H1 (cell line): ENCODE measurements around the gene SEC11A. TPM values are rescaled to one million over a fixed set of nuclear protein-coding genes. Genes with fewer than 3 reads are reported as not detected.

Experiments
- CTCF ChIA-PET: fragments of 300-600 bp; sonication (Branson Sonifier 250); formaldehyde crosslinking; loops from one replicate; lab custom pipeline; 2021; ENCODE audit not compliant: partially characterized antibody; lab: Charles Lee
- POLR2A ChIA-PET: fragments of 300-600 bp; sonication (Branson Sonifier 250); formaldehyde crosslinking; loops from one replicate; lab custom pipeline; 2021; ENCODE audit warnings: inconsistent platforms; ENCODE audit not compliant: partially characterized antibody; lab: Charles Lee
- DNase-seq, 2 experiments: peaks; one replicate each; pipeline versions ENCODE4 v3.0.0 to v3.0.0-alpha.2; 2010 to 2022; ENCODE audit warnings: low spot score in 2 of 2, low read depth in 1 of 2, mixed read lengths in 1 of 2
- FAIRE-seq: peaks from 2 replicates; lab custom pipeline; 2011; peaks lifted over from hg19 to GRCh38; lab: Jason Lieb, UNC
- H2AFZ ChIP-seq: 2 replicates; pipeline ENCODE4 v1.8.1; 2012; ENCODE audit warnings: low read length, inconsistent platforms
- H2AK5ac ChIP-seq: 2 replicates; pipeline ENCODE4 v1.6.1; 2013; ENCODE audit warnings: low read depth, low read length
- H2BK120ac ChIP-seq: replicated peaks from 2 replicates; pipeline ENCODE3; 2013; ENCODE audit warnings: low read depth, low read length, inconsistent platforms
- H2BK12ac ChIP-seq: 2 replicates; pipeline ENCODE4 v1.6.1; 2013; ENCODE audit warnings: low read depth, low read length
- H2BK15ac ChIP-seq: 2 replicates; pipeline ENCODE4 v1.6.1; 2013; ENCODE audit warnings: low read length
- H2BK20ac ChIP-seq: 2 replicates; pipeline ENCODE4 v1.6.1; 2013; ENCODE audit warnings: low read length
- H2BK5ac ChIP-seq: 2 replicates; pipeline ENCODE4 v1.6.1; 2013; ENCODE audit warnings: low read depth, low read length
- H3K14ac ChIP-seq: 2 replicates; pipeline ENCODE4 v1.6.1; 2013; ENCODE audit warnings: inconsistent platforms; ENCODE audit not compliant: insufficient read length
- H3K18ac ChIP-seq: 2 replicates; pipeline ENCODE4 v1.6.1; 2013; ENCODE audit warnings: low read length; ENCODE audit errors: extremely low read depth
- H3K23ac ChIP-seq: 2 replicates; pipeline ENCODE4 v1.6.1; 2013; ENCODE audit warnings: inconsistent platforms; ENCODE audit not compliant: insufficient read length
- H3K23me2 ChIP-seq: 2 replicates; pipeline ENCODE4 v1.6.1; 2013; ENCODE audit warnings: low read depth, low read length
- H3K27ac ChIP-seq: 2 replicates; pipeline ENCODE4 v1.6.1; 2011; ENCODE audit warnings: low read depth, low read length, inconsistent platforms
- H3K27me3 ChIP-seq, 4 experiments: replicated peaks in 1 of 4; 1 replicate in 1 of 4; 2 replicates in 3 of 4; pipeline versions ENCODE4 v1.6.1 to v1.8.1; 2011 to 2013; ENCODE audit warnings: low read length in 3 of 4, mild to moderate bottlenecking in 3 of 4, inconsistent platforms in 2 of 4, mixed read lengths in 2 of 4, moderate library complexity in 1 of 4; ENCODE audit not compliant: control insufficient read depth in 3 of 4, insufficient read depth in 3 of 4; ENCODE audit errors: extremely low read depth in 1 of 4
- H3K36me3 ChIP-seq, 4 experiments: 2 replicates each; pipeline versions ENCODE4 v1.6.1 to v1.8.1; 2011 to 2013; ENCODE audit warnings: mild to moderate bottlenecking in 4 of 4, low read length in 3 of 4, moderate library complexity in 2 of 4, control low read depth in 1 of 4, inconsistent platforms in 1 of 4; ENCODE audit not compliant: insufficient read depth in 4 of 4, control insufficient read depth in 2 of 4
- H3K4ac ChIP-seq: replicated peaks from 2 replicates; pipeline ENCODE3; 2013; ENCODE audit warnings: low read length, low read depth, mixed read lengths, inconsistent platforms; ENCODE audit not compliant: insufficient read length
- H3K4me1 ChIP-seq, 4 experiments: replicated peaks in 1 of 4; 1 replicate in 1 of 4; 2 replicates in 3 of 4; pipeline versions ENCODE4 v1.6.1 to v1.8.1; 2011 to 2013; ENCODE audit warnings: low read length in 3 of 4, inconsistent platforms in 2 of 4, mixed read lengths in 1 of 4; ENCODE audit not compliant: insufficient read depth in 4 of 4, control insufficient read depth in 3 of 4
- H3K4me2 ChIP-seq, 2 experiments: 2 replicates each; pipeline versions ENCODE4 v1.6.1 to v1.8.1; 2011 to 2013; ENCODE audit warnings: low read depth in 2 of 2, low read length in 2 of 2, control low read depth in 1 of 2, inconsistent platforms in 1 of 2, mild to moderate bottlenecking in 1 of 2; ENCODE audit not compliant: insufficient read depth in 1 of 2
- H3K4me3 ChIP-seq, 4 experiments: fragments of 200-600, 300-600 bp in 1 of 4; sonication (generic), shearing (Covaris generic), sonication (Bioruptor Twin) in 1 of 4; 2 replicates each; pipeline versions ENCODE4 v1.5.1 to v1.8.1; 2011 to 2016; ENCODE audit warnings: low read length in 4 of 4, low read depth in 3 of 4, control low read depth in 2 of 4, inconsistent platforms in 2 of 4, mild to moderate bottlenecking in 2 of 4, mixed read lengths in 1 of 4, moderate library complexity in 1 of 4; ENCODE audit not compliant: insufficient read depth in 2 of 4; ENCODE audit errors: extremely low read depth in 1 of 4
- H3K56ac ChIP-seq: replicated peaks from 2 replicates; pipeline ENCODE3; 2013; ENCODE audit warnings: low read depth, mild to moderate bottlenecking, mixed read lengths, low read length, inconsistent platforms; ENCODE audit not compliant: insufficient read length
- H3K79me1 ChIP-seq: 2 replicates; pipeline ENCODE4 v1.6.1; 2013; ENCODE audit warnings: low read depth, low read length, control low read depth
- H3K79me2 ChIP-seq, 2 experiments: 2 replicates each; pipeline versions ENCODE4 v1.6.1 to v1.8.1; 2012 to 2013; ENCODE audit warnings: low read length in 2 of 2, mild to moderate bottlenecking in 2 of 2, inconsistent platforms in 1 of 2; ENCODE audit not compliant: insufficient read depth in 2 of 2, control insufficient read depth in 1 of 2
- H3K9ac ChIP-seq, 4 experiments: replicated peaks in 1 of 4; 1 replicate in 1 of 4; 2 replicates in 3 of 4; pipeline versions ENCODE4 v1.6.1 to v1.8.1; 2011 to 2013; ENCODE audit warnings: low read depth in 3 of 4, low read length in 3 of 4, control low read depth in 2 of 4, mild to moderate bottlenecking in 2 of 4, moderate library complexity in 2 of 4, inconsistent platforms in 1 of 4; ENCODE audit errors: extremely low read depth in 1 of 4
- H3K9me3 ChIP-seq, 2 experiments: 2 replicates each; pipeline versions ENCODE4 v1.6.1 to v1.8.1; 2012 to 2013; ENCODE audit warnings: mild to moderate bottlenecking in 2 of 2, moderate library complexity in 2 of 2, control low read depth in 1 of 2, inconsistent platforms in 1 of 2, low read depth in 1 of 2, low read length in 1 of 2, mixed read lengths in 1 of 2; ENCODE audit not compliant: insufficient read depth in 2 of 2
- H4K20me1 ChIP-seq, 2 experiments: replicated peaks in 1 of 2; 2 replicates each; pipeline versions ENCODE3 to v1.8.1; 2011 to 2013; ENCODE audit warnings: inconsistent platforms in 2 of 2, low read length in 2 of 2, mild to moderate bottlenecking in 1 of 2; ENCODE audit not compliant: insufficient read depth in 2 of 2, control insufficient read depth in 1 of 2
- H4K5ac ChIP-seq: 2 replicates; pipeline ENCODE4 v1.6.1; 2013; ENCODE audit warnings: low read length, low read depth, mixed read lengths, inconsistent platforms; ENCODE audit not compliant: insufficient read length
- H4K8ac ChIP-seq: 2 replicates; pipeline ENCODE4 v1.8.0; 2013; ENCODE audit warnings: mild to moderate bottlenecking, moderate library complexity, low read length, inconsistent platforms; ENCODE audit not compliant: insufficient read depth; ENCODE audit errors: extremely low read depth
- H4K91ac ChIP-seq: replicated peaks from 2 replicates; pipeline ENCODE3; 2013; ENCODE audit warnings: low read length, mixed read lengths, inconsistent platforms; ENCODE audit not compliant: insufficient read length
- CHD2 ChIP-seq: IDR thresholded peaks from 2 replicates; pipeline ENCODE4 v1.6.1; 2012; ENCODE audit warnings: low read length, improper control_type of control experiment
- CREB1 ChIP-seq: IDR thresholded peaks from 2 replicates; pipeline ENCODE4 v1.6.1; 2012; ENCODE audit warnings: inconsistent platforms
- EGR1 ChIP-seq: IDR thresholded peaks from 2 replicates; pipeline ENCODE4 v1.6.1; 2011; ENCODE audit warnings: low read depth, low read length, borderline replicate concordance
- GABPA ChIP-seq: IDR thresholded peaks from 2 replicates; pipeline ENCODE4 v1.6.1; 2011; ENCODE audit warnings: mild to moderate bottlenecking, low read length, moderate library complexity, borderline replicate concordance; ENCODE audit not compliant: insufficient read depth
- GTF2F1 ChIP-seq: IDR thresholded peaks from 2 replicates; pipeline ENCODE4 v1.6.1; 2012; ENCODE audit warnings: low read depth, low read length, improper control_type of control experiment, borderline replicate concordance
- JUND ChIP-seq: IDR thresholded peaks from 2 replicates; pipeline ENCODE4 v1.6.1; 2011; ENCODE audit warnings: mild to moderate bottlenecking, improper control_type of control experiment, low read length
- NANOG ChIP-seq: IDR thresholded peaks from 2 replicates; pipeline ENCODE4 v1.6.1; 2011; ENCODE audit warnings: low read length, low read depth, mild to moderate bottlenecking, inconsistent platforms; ENCODE audit not compliant: insufficient read depth, poor library complexity, severe bottlenecking
- NRF1 ChIP-seq: IDR thresholded peaks from 2 replicates; pipeline ENCODE4 v1.6.1; 2011; ENCODE audit warnings: mild to moderate bottlenecking, low read depth, low read length, improper control_type of control experiment
- RXRA ChIP-seq: IDR thresholded peaks from 2 replicates; pipeline ENCODE4 v1.6.1; 2011; ENCODE audit warnings: low read depth, mild to moderate bottlenecking, low read length, moderate library complexity; ENCODE audit not compliant: insufficient read depth
- SIX5 ChIP-seq: IDR thresholded peaks from 2 replicates; pipeline ENCODE4 v1.6.1; 2011; ENCODE audit warnings: mild to moderate bottlenecking, low read depth, low read length
- TAF1 ChIP-seq: IDR thresholded peaks from 2 replicates; pipeline ENCODE4 v1.6.1; 2011; ENCODE audit warnings: mild to moderate bottlenecking, low read depth, low read length
- WGBS, 2 experiments: shearing (Covaris generic) in 1 of 2; methylation state at CpG; one replicate each; pipeline versions ENCODE4 v1.1.6 to v1.1.7; 2013 to 2015; ENCODE audit warnings: low lambda C conversion rate in 2 of 2, mixed read lengths in 2 of 2, inconsistent platforms in 1 of 2, low coverage in 1 of 2, missing lambda C conversion rate in 1 of 2; ENCODE audit not compliant: insufficient replicate concordance in 2 of 2, insufficient coverage in 1 of 2, insufficient read length in 1 of 2; ENCODE audit errors: extremely low coverage in 1 of 2, missing lambda C conversion rate in 1 of 2; 5-methylcytosine and 5-hydroxymethylcytosine counted together
- polyA plus RNA-seq, 7 experiments: library from polyadenylated mRNA; depleted of rRNA in 3 of 7; stranded (reverse) in 5 of 7; unstranded in 2 of 7; fragments of >200 nt in 5 of 7; fragments of 200-250 nt in 2 of 7; gene quantifications; 1 replicate in 5 of 7; 2 replicates in 1 of 7; 4 replicates in 1 of 7; pipeline versions ENCODE4 v1.2.1 to v1.2.3, GENCODE V29; 2011 to 2013; ENCODE audit warnings: missing spikeins in 2 of 7, mixed read lengths in 2 of 7
- total RNA-seq: library from RNA; stranded (reverse); fragmentation: NEBNext Ultra II Directional; extraction: Animal tissue kit (Norgen Biotek cat#: 25700); gene quantifications from 2 replicates; pipeline ENCODE4 v1.2.1, GENCODE V29; 2021
- TF ChIP-seq, protein P1 (sequence below), 3 experiments: IDR thresholded peaks; 1 replicate in 2 of 3; 2 replicates in 1 of 3; pipeline versions ENCODE4 v1.5.1 to v1.6.1; 2011; ENCODE audit warnings: low read length in 3 of 3, mild to moderate bottlenecking in 3 of 3, inconsistent platforms in 2 of 3, low read depth in 1 of 3, moderate library complexity in 1 of 3; ENCODE audit not compliant: insufficient read depth in 1 of 3; ENCODE audit errors: control extremely low read depth in 1 of 3

The SEC11A gene
- total and polyA plus RNA-seq, 2 of the 8 experiments (the other 6 are each of a cell fraction or from before 2014, with no cell fraction given) = 268 to 316 TPM

DNA sequence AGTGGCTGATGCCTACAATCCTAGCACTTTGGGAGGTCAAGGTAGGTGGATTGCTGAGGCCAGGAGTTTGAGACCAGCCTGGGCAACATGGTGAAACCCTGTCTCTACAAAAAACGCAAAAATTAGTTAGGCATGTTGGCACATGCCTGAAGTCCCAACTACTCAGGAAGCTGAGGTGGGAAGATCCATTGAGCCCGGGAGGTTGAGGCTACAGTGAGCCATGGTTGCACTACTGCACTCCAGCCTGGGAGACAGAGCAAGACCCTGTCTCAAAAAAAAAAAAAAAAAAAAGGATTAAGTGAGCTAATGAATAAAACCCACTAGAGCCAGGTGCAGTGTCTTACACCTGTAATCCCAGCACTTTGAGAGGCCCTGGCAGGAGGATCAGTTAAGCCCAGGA lies 6.7 kb upstream of the SEC11A start:
- Histone ChIP-seq H3K18ac (no peak overlapping the region), H3K4ac (no peak overlapping the region), H3K23ac (no peak overlapping the region), H3K36me3 (no peaks in the 10 kb centered on the region), H4K8ac (no peak overlapping the region), H2BK5ac (peak overlapping the region; percentile 21; the same call in 1 of the 2 replicates), H2BK20ac (no peak overlapping the region), H3K23me2 (no peaks in the 10 kb centered on the region; the same call in 1 of the 2 replicates), H4K5ac (no peak overlapping the region), H3K27ac (0 out of 2 replicates have a peak overlapping the region, but pooled peaks have one; percentile 6), H4K91ac (no peak overlapping the region), H3K79me2 (no peaks in the 10 kb centered on the region), H2BK120ac (no peak overlapping the region), H3K4me3 (no peak overlapping the region), H3K27me3 (no peaks in the 10 kb centered on the region), H3K9ac (no peak overlapping the region), H3K9me3 (no peaks in the 10 kb centered on the region), H3K14ac (no peak overlapping the region), H2AK5ac (no peak overlapping the region), H3K4me2 (no peak overlapping the region), H3K56ac (no peak overlapping the region), H2BK15ac (no peak overlapping the region), H3K79me1 (no peaks in the 10 kb centered on the region), H3K4me1 (peaks cover 0 to 3% (median 1%) of the 10 kb centered on the region in 4 experiments; a peak in 4 of 7 replicates), H2AFZ (no peak overlapping the region), H2BK12ac (no peak overlapping the region), H4K20me1 (no peaks in the 10 kb centered on the region)
- ChIA-PET CTCF (interaction anchor here (1.8 to 4.6 kb wide), 2 partner anchors 11 to 25 kb away, joined by 6 to 21 read pairs; no protein-coding TSS in a partner anchor), POLR2A (interaction anchor here (1.8 kb wide), 1 partner anchor 9 kb away, joined by 5 read pairs; no protein-coding TSS in a partner anchor)
- no peak for DNase-seq
- FAIRE-seq = no peak
- WGBS, 2 experiments = 91% methylated on average over 2 of the region's 2 CpGs; no CpG with 5 or more reads in 1 of the 2 experiments
- TF ChIP-seq GABPA (no peak), JUND (no peak), RXRA (no peak), CHD2 (no peak), CREB1 (no peak), TAF1 (no peak), GTF2F1 (no peak), SIX5 (no peak), EGR1 (no peak), NANOG (no peak), NRF1 (no peak)
- TF ChIP-seq, protein P1, sequence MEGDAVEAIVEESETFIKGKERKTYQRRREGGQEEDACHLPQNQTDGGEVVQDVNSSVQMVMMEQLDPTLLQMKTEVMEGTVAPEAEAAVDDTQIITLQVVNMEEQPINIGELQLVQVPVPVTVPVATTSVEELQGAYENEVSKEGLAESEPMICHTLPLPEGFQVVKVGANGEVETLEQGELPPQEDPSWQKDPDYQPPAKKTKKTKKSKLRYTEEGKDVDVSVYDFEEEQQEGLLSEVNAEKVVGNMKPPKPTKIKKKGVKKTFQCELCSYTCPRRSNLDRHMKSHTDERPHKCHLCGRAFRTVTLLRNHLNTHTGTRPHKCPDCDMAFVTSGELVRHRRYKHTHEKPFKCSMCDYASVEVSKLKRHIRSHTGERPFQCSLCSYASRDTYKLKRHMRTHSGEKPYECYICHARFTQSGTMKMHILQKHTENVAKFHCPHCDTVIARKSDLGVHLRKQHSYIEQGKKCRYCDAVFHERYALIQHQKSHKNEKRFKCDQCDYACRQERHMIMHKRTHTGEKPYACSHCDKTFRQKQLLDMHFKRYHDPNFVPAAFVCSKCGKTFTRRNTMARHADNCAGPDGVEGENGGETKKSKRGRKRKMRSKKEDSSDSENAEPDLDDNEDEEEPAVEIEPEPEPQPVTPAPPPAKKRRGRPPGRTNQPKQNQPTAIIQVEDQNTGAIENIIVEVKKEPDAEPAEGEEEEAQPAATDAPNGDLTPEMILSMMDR (IDR thresholded peaks at IDR 0.05; ENCODE audit: control extremely low read depth in 1 of 3, insufficient read depth in 1 of 3, low read depth in 1 of 3, low read length in 3 of 3) = no peak
